ENCODE data around the gene SLC35E1. TPM values are rescaled to one million over a fixed set of nuclear protein-coding genes. Genes with fewer than 3 reads are reported as not detected.
"Not testable (repeated sequence)": the region's sequence is repeated elsewhere in the genome, so short reads cannot be mapped to it uniquely, and the experiment has no call there.

Gene SLC35E1
- polyA plus RNA-seq, 1 experiment, result 55.6 TPM

GRCh38 chr19:16564842-16565241 is 7.4 kb downstream of the SLC35E1 start:
- CTCF ChIA-PET, result no interaction called here
- POLR2A ChIA-PET, result no interaction called here

GRCh38 chr19:16562608-16563025 is 9.6 kb downstream of the SLC35E1 start:
- no peak for TF ChIP-seq CTCF (IDR thresholded peaks at IDR 0.05; ENCODE audit: insufficient read depth, low read depth, low read length)
- H3K36me3 ChIP-seq (ENCODE audit: control insufficient read depth, insufficient read depth, low read length), result peaks cover 23% of the 10 kb centered on the region
- POLR2A ChIA-PET, result no interaction called here
- no peak overlapping the region for H3K4me3 ChIP-seq (ENCODE audit: low read depth, low read length)
- H3K27me3 ChIP-seq (ENCODE audit: control insufficient read depth, insufficient read depth, low read length), result no peaks in the 10 kb centered on the region
- no peak for DNase-seq (ENCODE audit: low read depth)
- CTCF ChIA-PET, result no interaction called here

More at GRCh38 chr19:16564842-16565241, 7.4 kb downstream of the SLC35E1 start:
- Histone ChIP-seq H3K4me3 (ENCODE audit: low read depth, low read length) (no peak overlapping the region), H3K36me3 (ENCODE audit: control insufficient read depth, insufficient read depth, low read length) (peaks cover 28% of the 10 kb centered on the region), H3K27me3 (ENCODE audit: control insufficient read depth, insufficient read depth, low read length) (no peaks in the 10 kb centered on the region)
- no peak for DNase-seq (ENCODE audit: low read depth)
- no peak for TF ChIP-seq CTCF (IDR thresholded peaks at IDR 0.05; ENCODE audit: insufficient read depth, low read depth, low read length)

- ChIA-PET CTCF (no interaction called here), POLR2A (no interaction called here)
- no peak for TF ChIP-seq CTCF (IDR thresholded peaks at IDR 0.05; ENCODE audit: insufficient read depth, low read depth, low read length)
- no peak overlapping the region for H3K4me3 ChIP-seq (ENCODE audit: low read depth, low read length)
- no peaks in the 10 kb centered on the region for H3K27me3 ChIP-seq (ENCODE audit: control insufficient read depth, insufficient read depth, low read length)
- H3K36me3 ChIP-seq (ENCODE audit: control insufficient read depth, insufficient read depth, low read length), result peaks cover 23% of the 10 kb centered on the region
- no peak for DNase-seq (ENCODE audit: low read depth)
These were observed 10.8 kb downstream of the SLC35E1 start for GRCh38 chr19:16561382-16561781.

GRCh38 chr19:16559780-16560276 is 12.4 kb downstream of the SLC35E1 start:
- Histone ChIP-seq H3K27me3 (ENCODE audit: control insufficient read depth, insufficient read depth, low read length) (no peaks in the 10 kb centered on the region), H3K36me3 (ENCODE audit: control insufficient read depth, insufficient read depth, low read length) (peaks cover 29% of the 10 kb centered on the region), H3K4me3 (ENCODE audit: low read depth, low read length) (no peak overlapping the region)
- no peak for TF ChIP-seq CTCF (IDR thresholded peaks at IDR 0.05; ENCODE audit: insufficient read depth, low read depth, low read length)
- ChIA-PET POLR2A (no interaction called here), CTCF (no interaction called here)
- DNase-seq (ENCODE audit: low read depth), result no peak

- Histone ChIP-seq H3K36me3 (ENCODE audit: control insufficient read depth, insufficient read depth, low read length) (peaks cover 28% of the 10 kb centered on the region), H3K27me3 (ENCODE audit: control insufficient read depth, insufficient read depth, low read length) (no peaks in the 10 kb centered on the region), H3K4me3 (ENCODE audit: low read depth, low read length) (no peak overlapping the region)
- ChIA-PET CTCF (no interaction called here), POLR2A (no interaction called here)
- no peak for TF ChIP-seq CTCF (IDR thresholded peaks at IDR 0.05; ENCODE audit: insufficient read depth, low read depth, low read length)
- no peak for DNase-seq (ENCODE audit: low read depth)
These were observed 17.4 kb downstream of the SLC35E1 start for GRCh38 chr19:16554776-16555175.

GRCh38 chr19:16551902-16552301 is 20.3 kb downstream of the SLC35E1 start:
- H3K27me3 ChIP-seq (ENCODE audit: control insufficient read depth, insufficient read depth, low read length); DNase-seq (ENCODE audit: low read depth); H3K4me3 ChIP-seq (ENCODE audit: low read depth, low read length); POLR2A ChIA-PET; CTCF ChIA-PET: not testable (repeated sequence)
- peaks cover 24% of the 10 kb centered on the region for H3K36me3 ChIP-seq (ENCODE audit: control insufficient read depth, insufficient read depth, low read length)

Measured in BJ (cell line).